ENCODE data around the gene TMPRSS9. TPM values are rescaled to one million over a fixed set of nuclear protein-coding genes. Genes with fewer than 3 reads are reported as not detected.

TMPRSS9 gene
- total RNA-seq, 1 experiment from 2014 or later, result not detected

DNA sequence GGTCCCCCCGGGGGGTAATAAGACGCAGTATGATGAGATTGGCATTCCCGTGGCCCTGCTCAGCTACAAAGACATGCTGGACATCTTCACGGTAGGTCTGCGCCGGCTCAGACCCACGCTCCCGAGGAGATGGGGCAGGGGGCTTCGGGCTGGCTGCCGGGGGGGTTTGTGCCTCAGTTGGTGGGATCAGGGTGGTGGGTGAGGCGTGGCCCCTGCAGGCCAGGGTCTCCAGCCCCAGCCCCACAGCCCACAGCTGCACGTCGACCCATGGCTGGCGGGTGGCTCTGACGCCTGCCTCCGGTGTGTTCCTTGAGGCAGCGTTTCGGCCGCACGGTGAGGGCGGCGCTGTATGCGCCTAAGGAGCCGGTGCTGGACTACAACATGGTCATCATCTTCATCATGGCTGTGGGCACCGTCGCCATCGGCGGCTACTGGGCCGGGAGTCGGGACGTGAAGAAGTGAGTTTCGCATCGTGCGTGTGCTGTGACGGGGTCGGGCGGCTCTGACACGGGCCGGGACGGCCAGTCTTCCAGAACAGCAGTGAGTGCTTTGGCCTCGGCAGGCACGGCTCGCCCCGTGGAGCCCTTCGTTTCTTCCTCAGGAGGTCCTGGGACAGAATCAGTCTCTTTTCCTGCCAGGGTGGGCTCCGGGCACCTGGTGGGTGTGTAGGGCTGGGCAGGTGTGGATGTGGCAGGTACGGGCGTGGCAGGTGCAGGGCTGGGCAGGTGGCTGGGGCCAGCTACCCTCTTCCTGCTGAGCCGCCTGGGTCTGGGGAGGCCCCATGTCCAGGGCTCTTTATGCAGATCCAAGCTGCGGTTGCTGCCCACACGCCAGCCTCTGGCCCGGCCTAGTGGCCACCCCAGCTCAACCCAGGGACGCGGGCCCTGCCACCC, 21.1 kb upstream of the TMPRSS9 start:
- TF ChIP-seq, protein P1, sequence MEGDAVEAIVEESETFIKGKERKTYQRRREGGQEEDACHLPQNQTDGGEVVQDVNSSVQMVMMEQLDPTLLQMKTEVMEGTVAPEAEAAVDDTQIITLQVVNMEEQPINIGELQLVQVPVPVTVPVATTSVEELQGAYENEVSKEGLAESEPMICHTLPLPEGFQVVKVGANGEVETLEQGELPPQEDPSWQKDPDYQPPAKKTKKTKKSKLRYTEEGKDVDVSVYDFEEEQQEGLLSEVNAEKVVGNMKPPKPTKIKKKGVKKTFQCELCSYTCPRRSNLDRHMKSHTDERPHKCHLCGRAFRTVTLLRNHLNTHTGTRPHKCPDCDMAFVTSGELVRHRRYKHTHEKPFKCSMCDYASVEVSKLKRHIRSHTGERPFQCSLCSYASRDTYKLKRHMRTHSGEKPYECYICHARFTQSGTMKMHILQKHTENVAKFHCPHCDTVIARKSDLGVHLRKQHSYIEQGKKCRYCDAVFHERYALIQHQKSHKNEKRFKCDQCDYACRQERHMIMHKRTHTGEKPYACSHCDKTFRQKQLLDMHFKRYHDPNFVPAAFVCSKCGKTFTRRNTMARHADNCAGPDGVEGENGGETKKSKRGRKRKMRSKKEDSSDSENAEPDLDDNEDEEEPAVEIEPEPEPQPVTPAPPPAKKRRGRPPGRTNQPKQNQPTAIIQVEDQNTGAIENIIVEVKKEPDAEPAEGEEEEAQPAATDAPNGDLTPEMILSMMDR (IDR thresholded peaks at IDR 0.05; ENCODE audit: unreplicated experiment), result no peak
- no TSS peak for BruUV-seq (replicated peaks)
- Mint-ChIP-seq H3K4me3 (ENCODE audit: low read depth, unreplicated experiment) (no peak overlapping the region), H3K27me3 (ENCODE audit: unreplicated experiment) (no peaks in the 10 kb centered on the region), H3K9me3 (ENCODE audit: low read depth, unreplicated experiment) (no peaks in the 10 kb centered on the region), H3K4me1 (ENCODE audit: low read depth, unreplicated experiment) (peaks cover 6% of the 10 kb centered on the region), H3K27ac (ENCODE audit: unreplicated experiment) (no peak overlapping the region), H3K36me3 (ENCODE audit: insufficient read depth, unreplicated experiment) (peaks cover 11% of the 10 kb centered on the region)
- DNase-seq, result no peak
- intact Hi-C loops (cut with micrococcal nuclease; ENCODE audit: unreplicated experiment), result no loop called here
- CTCF ChIA-PET, result no interaction called here

DNA sequence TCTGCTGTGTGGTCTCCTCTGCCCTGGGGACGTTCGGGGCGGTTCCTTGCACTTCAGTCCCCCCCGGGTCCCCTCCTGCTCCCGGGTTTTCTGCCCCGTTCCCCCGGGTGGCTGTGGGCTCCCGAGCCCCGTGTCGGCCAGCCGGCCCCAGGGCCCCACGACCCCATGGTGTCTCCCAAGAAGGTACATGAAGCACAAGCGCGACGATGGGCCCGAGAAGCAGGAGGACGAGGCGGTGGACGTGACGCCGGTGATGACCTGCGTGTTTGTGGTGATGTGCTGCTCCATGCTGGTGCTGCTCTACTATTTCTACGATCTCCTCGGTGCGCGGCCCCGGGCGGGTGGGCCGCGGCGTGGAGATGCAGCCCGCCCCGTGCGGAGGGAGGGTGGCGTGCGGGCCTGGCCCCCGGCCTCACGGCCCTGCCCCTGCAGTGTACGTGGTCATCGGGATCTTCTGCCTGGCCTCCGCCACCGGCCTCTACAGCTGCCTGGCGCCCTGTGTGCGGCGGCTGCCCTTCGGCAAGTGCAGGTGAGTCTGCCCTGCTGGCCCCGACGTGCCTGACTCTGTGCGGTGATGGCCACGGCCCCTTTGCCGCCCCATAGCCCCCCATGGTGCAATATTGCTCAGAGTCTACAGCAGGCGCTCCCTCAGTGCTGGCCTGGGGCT, 20.3 kb upstream of the TMPRSS9 start:
- Mint-ChIP-seq H3K9me3 (ENCODE audit: low read depth, unreplicated experiment) (no peaks in the 10 kb centered on the region), H3K4me1 (ENCODE audit: low read depth, unreplicated experiment) (peaks cover 6% of the 10 kb centered on the region), H3K27ac (ENCODE audit: unreplicated experiment) (no peak overlapping the region), H3K4me3 (ENCODE audit: low read depth, unreplicated experiment) (no peak overlapping the region), H3K36me3 (ENCODE audit: insufficient read depth, unreplicated experiment) (peaks cover 11% of the 10 kb centered on the region), H3K27me3 (ENCODE audit: unreplicated experiment) (no peaks in the 10 kb centered on the region)
- CTCF ChIA-PET, result no interaction called here
- BruUV-seq (replicated peaks), result no TSS peak
- TF ChIP-seq, protein P1 (IDR thresholded peaks at IDR 0.05; ENCODE audit: unreplicated experiment), result no peak
- intact Hi-C loops (cut with micrococcal nuclease; ENCODE audit: unreplicated experiment), result no loop called here
- DNase-seq, result no peak

DNA sequence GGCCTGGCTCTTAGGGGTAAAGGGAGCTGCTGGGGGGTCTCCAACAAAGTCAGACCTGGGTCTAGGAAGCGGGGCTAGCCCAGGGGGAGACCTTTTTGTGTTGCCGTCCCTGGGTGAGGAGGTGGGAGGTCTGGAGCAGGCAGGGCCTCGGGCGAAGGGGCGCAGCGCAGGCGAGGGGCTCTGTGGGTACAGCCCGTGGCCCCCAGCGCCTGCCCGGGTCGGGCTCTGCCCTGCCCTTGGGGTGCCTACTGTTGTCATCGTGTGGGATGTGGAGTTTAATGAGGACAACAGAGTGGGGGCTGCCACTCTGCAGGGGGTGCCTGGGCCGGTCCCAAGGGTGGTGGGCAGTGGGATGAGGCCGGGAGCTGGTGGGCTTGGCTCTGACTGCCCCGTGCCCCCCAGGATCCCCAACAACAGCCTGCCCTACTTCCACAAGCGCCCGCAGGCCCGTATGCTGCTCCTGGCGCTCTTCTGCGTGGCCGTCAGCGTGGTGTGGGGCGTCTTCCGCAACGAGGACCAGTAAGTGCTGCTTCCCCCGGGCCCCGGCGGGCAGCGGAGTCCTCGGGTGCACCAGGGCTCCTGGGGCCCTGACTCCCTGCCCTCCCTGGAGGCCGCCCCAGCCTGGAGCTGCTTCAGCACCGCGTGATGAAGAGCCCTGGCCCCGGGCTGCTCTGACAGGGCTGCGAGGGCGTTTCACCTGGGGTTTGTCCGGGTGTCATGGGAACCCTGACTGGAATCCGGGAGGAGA, 19.4 kb upstream of the TMPRSS9 start:
- Mint-ChIP-seq H3K27ac (ENCODE audit: unreplicated experiment) (no peak overlapping the region), H3K4me1 (ENCODE audit: low read depth, unreplicated experiment) (peaks cover 11% of the 10 kb centered on the region), H3K36me3 (ENCODE audit: insufficient read depth, unreplicated experiment) (peaks cover 12% of the 10 kb centered on the region), H3K27me3 (ENCODE audit: unreplicated experiment) (no peaks in the 10 kb centered on the region), H3K9me3 (ENCODE audit: low read depth, unreplicated experiment) (no peaks in the 10 kb centered on the region), H3K4me3 (ENCODE audit: low read depth, unreplicated experiment) (no peak overlapping the region)
- CTCF ChIA-PET, result no interaction called here
- intact Hi-C loops (cut with micrococcal nuclease; ENCODE audit: unreplicated experiment), result no loop called here
- BruUV-seq (replicated peaks), result no TSS peak
- DNase-seq, result no peak
- TF ChIP-seq, protein P1 (IDR thresholded peaks at IDR 0.05; ENCODE audit: unreplicated experiment), result no peak

DNA sequence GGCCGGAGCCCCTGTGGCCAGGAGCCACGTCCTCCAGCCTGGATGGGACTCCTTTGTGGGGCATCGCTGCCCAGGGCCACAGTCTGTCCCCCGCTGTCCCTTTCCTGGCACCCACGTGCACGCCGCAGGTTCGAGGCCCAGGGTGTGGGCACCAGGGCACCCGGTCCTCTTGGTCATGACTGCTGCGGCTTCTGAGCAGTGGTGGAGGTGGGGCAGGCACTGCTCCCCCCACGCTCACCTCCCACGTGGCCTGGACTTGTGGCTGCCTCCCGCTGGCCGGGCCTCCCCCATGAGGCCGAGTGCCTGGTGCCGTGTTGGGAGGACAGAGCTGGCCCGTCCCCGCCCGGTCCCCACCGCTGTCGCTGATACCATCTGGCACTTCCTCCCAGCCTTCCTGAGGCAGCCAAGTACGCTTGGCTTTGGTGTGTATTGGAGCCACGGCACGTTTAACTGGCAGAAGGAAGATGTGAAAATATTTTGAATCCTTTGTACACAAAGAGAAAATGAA, 18.8 kb upstream of the TMPRSS9 start:
- H3K27ac Mint-ChIP-seq (ENCODE audit: unreplicated experiment), result no peak overlapping the region

More for the DNA sequence above, 18.8 kb upstream of the TMPRSS9 start:
- intact Hi-C loops (cut with micrococcal nuclease; ENCODE audit: unreplicated experiment), result no loop called here
- DNase-seq, result no peak
- Mint-ChIP-seq H3K36me3 (ENCODE audit: insufficient read depth, unreplicated experiment) (peaks cover 17% of the 10 kb centered on the region), H3K9me3 (ENCODE audit: low read depth, unreplicated experiment) (no peaks in the 10 kb centered on the region), H3K4me3 (ENCODE audit: low read depth, unreplicated experiment) (no peak overlapping the region), H3K4me1 (ENCODE audit: low read depth, unreplicated experiment) (peaks cover 11% of the 10 kb centered on the region), H3K27me3 (ENCODE audit: unreplicated experiment) (no peaks in the 10 kb centered on the region)
- CTCF ChIA-PET, result no interaction called here
- BruUV-seq (replicated peaks), result no TSS peak
- TF ChIP-seq, protein P1 (IDR thresholded peaks at IDR 0.05; ENCODE audit: unreplicated experiment), result no peak
